CD4-positive, alpha-beta T cell treated with Interleukin-17A for 1 hour (primary cell): ENCODE measurements around the gene SCYGR1.
A peak's percentile ranks its signal among the peaks of the same experiment; 100 is the strongest.
"Not testable (repeated sequence)": the region's sequence is repeated elsewhere in the genome, so short reads cannot be mapped to it uniquely, and the experiment has no call there.

ENCODE experiments used
- DNase-seq: peaks from one replicate; pipeline ENCODE4 v3.0.0-alpha.2; 2020

SCYGR1 gene

DNA sequence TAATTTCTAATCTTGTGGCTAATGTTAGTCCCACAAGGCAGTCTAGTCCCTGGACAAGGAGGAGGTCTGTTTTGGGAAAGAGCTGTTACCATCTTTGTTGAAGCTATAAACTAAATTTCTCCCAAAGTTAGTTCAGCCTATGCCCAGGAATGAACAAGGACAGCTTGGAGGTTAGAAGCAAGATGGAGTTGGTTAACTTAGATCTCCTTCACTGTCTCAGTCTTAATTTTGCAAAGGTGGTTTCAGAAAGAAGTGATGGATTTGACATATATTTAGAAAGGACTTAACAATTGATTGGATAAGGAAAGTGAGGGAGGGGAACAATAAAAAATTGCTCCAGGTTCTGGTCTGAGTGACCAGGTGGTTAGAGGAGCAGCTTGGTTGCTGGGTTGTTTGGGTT, 14.6 kb upstream of the SCYGR1 start:
- DNase-seq, result no peak

DNA sequence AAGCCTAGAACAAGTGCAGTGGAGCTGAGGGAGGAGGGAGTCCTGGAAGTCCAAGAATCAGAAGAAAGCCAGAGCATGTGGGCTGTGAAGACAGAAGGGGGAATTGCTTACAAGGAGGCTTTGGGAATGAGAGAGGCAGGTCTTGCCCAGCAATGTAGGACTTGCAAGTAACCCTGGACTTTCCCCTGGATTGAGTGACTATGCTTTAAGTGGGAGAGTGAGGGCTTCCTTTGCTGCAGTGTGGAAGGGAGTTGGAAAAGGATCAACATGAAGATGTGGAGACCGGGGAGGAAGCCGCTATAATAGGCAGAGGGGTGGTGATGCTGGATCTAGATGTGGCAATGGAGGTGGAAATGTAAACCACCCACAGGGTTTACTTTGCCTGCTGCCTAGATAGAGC, 13.8 kb upstream of the SCYGR1 start:
- DNase-seq, result no peak

DNA sequence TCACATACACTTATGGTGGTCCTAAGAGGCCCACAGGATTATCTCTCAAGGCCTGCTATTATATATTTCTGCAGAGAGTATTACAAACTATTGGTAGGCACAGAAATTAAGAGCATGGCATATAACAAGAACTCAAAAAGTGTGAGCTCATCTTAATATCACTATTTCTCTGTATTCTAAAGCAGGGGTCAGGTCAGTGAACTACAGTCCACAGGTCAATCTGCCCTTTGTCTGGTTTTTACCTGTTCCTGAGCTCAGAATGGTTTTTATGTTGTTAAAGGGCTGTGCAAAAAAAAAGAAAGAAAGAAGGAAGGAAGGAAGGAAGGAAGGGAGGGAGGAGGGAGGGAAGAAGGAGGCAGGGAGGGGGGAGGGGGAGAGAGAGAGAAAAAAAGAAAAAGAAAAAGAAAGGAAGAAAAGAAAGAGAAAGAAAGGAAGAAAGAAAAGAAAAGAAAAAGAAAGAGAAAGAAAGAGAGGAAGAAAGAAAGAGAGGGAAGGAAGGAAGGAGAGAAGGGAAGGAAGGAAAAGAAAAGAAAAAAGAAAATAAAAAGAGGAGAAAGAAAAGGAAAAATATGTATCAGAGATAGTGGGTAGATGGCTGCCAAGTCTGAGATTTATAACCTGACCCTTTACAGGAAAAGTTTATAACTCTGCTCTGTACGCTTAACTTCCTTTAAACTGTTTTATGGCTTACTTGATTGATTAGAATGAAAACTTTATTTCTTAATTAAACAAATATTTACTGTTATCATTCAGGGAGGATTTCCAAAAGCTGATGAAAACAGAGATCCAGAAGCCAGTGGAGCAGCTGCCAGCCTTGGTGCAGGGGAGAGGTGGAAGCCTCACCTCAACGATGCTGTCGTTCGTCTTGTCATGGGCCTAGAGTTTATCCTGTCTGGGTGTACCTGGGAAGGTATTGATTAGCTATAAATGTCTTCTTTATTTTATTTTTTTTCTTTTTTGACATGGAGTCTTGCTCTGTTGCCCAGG, 11.2 kb upstream of the SCYGR1 start:
- no peak for DNase-seq

DNA sequence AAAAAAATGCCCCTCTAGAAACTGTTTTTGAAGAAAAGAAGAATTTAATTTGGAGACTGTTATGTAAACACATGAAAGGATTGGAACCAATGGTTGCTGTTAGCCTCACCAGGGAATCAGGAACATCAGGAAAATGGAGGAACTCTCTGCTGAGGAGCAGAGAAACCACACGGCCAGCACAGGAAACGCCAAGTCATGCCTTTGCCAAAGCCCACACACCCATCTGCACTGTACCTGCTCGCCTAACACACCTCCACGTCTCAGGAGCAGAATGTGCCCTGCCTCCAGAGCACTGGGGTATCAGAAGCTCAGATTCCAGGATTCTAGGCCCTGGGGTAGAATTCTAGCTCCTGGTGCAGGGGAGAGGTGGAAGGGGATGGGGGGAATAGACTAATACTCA, 9.8 kb upstream of the SCYGR1 start:
- no peak for DNase-seq

DNA sequence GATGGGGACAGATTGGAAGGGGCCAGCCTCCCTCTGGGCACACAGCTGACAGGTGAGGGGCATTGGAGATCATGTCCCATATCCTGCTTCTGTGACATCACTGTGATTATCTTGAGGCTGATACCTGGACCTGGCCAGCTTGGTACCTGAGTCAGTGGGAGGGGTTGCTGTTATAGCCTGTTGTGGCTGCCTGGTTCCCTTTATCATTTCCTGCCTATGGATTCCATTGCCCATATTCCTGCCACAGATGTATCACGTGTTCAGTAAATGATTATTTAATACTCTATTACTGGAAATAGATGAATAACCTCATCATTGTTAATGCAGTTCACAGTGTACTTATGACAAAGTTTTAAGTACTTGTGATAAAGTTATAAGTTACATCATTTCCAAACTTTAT, 7.8 kb upstream of the SCYGR1 start:
- DNase-seq, result no peak

DNA sequence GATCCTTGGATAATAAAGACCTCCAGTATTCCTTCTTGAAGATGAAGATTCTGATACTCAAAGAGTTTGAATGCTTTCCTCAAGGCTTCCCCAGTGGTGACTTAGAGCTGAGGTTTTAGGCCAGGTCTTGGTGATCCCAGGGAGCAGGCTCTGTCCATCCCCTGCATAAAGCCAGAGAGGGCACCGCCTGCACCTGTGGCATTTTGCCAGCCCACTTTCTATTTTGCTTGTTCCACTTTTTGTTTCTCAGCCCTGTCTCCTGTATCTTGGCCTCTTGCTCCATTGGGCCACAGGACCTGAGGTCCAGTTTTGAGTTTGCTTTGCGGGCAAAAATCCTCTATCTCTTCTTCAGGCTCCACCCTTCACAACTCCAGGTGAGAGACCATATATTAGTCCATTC, 6.7 kb upstream of the SCYGR1 start:
- DNase-seq, result no peak

DNA sequence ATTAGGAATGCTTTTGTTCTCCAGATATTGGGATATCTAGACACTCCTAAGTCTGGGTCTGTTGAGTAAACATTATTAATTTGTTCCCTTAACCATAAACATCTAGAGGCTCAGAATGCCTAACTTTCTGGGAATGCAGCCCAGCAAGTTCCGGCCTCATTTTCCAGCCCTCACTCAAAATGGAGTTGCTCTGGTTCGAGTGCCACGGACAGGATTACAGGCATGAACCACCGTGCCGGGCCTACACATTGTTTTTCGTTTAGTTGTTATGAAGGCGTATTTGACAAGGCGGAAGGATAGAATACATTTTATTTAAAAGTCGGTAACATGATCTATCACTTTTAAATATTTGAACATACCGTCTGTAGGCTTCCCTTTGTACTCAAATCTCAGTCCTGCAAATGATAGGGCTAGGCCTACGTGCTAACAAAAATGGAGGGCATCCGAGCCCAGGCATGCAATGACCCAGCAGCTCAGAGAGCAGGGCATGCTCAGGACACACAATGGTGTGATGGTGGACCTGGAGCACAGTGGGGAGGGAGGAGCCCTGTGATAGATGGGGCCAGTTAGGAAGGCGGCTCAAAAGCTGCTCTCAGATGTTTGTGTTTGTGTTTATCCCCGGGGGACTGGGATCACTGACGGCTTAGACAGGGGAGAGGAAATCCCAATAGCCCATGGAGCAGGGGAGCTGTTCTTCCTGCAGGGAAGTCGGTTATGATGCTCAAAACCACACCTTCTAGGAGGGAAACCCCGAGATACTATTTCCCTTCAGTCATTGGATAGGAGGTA, 2.9 kb upstream of the SCYGR1 start:
- no peak for DNase-seq

DNA sequence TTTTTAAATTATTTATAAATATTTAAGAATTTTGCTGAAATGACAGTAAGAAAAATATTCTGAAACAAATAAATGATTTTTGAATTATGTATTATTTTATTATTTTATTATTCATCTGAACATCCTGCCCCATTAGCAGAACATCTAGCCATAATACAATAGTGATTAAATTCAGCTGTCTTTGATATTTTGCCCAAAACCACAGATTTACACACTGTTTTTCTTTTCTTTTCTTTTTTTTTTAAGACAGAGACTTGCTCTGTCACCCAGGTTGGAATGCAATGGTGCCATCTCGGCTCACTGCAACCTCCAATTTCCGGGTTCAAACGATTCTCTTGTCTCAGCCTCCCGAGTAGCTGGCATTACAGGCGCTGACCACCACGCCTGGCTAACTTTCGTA, 1.9 kb upstream of the SCYGR1 start:
- DNase-seq, result no peak

DNA sequence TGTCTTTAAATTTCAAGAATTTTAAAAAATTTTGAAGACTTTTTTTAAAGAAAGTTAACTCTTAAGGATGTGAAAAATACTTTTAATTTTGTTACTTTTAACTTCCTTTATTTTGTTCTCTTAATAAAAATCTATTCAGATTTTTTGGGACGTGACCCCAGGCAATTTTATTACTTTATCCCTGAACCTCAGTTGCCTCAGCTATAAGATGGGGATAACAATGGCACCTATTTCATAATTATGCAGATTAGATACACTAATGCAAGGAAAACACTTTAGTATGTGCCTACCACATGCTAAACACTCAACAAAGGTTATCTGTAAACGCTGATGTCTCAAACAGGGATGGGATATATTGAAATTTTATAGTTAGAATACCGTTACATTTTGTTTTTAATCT, 1.5 kb upstream of the SCYGR1 start:
- DNase-seq, result no peak

DNA sequence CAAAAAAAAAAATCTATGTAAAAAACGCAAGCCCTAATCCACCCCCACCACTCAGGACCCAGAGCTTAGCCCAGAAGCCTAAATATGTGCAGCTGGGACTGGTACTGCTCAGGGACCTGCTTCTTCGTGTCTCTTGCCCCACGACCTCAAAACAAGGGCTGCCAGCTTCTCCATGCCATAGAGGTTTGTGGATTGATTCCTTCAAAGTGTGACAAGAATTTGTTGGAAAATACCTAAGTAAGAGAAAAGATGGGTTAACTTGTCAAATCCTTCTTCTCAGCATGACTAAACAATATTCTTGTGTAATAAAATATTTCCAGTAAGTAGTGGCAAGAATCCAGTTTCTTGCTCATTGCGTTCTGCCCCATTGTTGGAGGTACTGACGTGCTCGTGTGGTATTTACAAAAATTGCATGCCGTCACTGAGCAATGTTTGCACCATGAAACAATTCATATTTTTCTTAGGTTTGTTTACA, 825 bp upstream of the SCYGR1 start:
- DNase-seq, result no peak

DNA sequence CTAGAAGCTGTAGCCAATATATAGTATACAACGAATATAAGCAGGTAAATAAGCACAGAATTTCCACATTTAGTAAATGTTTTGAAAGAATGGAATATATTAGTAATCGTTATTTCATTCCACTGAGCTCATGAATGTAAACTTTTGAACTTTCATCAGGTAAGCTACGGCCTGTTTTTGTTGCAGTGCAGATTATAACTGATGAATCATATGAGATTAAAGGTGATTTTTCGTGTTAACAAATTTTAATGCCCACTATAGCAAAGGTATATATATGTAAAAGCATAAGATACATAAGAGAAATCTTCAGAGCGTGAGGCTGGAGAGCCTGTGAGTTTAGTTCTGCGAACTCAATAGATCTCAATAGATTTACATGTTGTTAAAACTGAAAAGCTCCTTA, 1.1 kb downstream of the SCYGR1 start:
- DNase-seq, result no peak

DNA sequence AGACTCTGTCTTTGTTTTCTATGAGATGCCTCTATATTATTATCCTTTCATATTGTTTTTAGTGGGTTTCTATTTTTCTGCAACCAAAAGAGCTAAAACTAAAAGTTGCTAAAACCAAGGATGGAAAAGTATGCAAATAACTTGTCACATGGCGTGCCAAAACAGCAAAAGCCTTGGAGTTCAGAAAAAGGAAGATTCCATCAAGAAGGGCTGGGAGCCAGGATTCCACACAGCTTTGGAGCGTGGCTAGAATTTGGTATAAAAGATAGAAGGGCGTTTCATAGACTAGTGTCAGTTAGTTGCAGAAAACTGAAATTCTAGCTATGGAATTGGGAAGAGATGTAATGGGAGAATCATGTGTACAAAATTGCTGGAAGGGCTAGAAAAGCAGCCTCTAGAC, 4.1 kb downstream of the SCYGR1 start:
- no peak for DNase-seq

DNA sequence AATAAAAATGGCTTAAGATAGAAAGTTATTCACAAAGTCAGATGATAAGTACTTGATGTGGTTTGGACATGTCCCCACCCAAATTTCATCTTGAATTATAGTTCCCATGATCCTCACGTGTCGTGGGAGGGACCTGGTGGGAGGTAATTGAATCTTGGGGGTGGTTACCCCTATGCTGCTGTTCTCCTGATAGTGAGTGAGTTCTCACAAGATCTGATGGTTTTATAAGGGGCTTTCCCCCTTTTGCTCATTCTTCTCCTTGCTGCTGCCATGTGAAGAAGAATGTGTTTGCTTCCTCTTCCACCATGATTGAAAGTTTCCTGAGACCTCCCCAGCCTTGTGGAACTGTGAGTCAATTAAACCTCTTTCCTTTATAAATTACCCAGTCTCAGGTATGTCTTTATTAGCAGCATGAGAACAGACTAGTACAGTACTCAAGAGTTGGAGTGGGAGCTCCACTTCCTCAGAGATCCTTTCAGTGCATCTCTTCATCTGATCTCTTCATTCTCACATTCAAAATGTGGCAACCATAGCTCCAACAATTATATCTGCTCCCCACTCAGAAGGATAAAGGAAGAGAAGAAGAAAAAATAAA, 5.4 kb downstream of the SCYGR1 start:
- DNase-seq, result not testable (repeated sequence)

DNA sequence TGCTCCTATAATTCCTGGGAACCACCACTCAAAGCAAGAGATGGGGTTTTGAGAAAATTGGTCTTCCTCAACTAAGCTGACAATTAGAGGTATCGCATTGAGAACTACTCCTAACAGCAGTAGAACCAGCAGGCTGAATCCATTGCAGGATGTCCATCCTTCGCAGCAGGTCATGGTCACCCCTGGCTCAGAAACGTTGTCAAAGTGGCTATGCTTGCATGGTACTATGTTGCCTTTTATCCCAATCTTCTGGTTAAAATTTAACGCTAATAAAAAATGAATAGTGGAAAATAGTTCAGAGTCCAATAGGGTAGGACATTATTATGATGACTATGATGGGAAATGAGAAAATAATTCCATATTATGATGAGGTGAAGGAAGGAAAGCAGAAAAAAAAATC, 8.7 kb downstream of the SCYGR1 start, which contains the start of gene TM4SF20:
TSS of gene TM4SF20 (minus strand) at position 212 of the 400 bp plus-strand sequence. CDS start at position 174, 38 bp downstream.
- no peak for DNase-seq

DNA sequence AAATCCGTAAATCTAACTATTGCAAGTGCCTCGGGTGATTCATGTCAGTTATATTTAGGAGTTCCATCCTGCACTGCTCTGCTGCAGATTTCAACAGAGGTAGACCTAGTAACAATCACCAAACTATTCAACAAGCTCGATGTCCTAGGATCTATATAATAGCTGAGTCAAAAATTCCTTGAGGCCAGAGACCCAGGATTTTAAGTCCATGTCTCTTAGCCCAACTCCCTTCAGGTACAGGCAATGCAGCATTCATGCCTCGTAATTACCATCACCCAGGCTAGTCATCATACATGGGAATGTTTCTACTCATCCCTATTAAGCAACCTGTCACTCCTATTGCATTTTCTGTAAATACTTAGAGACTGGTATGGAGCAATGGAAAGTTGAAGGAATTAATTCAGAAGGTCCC, 9.4 kb downstream of the SCYGR1 start:
- no peak for DNase-seq

DNA sequence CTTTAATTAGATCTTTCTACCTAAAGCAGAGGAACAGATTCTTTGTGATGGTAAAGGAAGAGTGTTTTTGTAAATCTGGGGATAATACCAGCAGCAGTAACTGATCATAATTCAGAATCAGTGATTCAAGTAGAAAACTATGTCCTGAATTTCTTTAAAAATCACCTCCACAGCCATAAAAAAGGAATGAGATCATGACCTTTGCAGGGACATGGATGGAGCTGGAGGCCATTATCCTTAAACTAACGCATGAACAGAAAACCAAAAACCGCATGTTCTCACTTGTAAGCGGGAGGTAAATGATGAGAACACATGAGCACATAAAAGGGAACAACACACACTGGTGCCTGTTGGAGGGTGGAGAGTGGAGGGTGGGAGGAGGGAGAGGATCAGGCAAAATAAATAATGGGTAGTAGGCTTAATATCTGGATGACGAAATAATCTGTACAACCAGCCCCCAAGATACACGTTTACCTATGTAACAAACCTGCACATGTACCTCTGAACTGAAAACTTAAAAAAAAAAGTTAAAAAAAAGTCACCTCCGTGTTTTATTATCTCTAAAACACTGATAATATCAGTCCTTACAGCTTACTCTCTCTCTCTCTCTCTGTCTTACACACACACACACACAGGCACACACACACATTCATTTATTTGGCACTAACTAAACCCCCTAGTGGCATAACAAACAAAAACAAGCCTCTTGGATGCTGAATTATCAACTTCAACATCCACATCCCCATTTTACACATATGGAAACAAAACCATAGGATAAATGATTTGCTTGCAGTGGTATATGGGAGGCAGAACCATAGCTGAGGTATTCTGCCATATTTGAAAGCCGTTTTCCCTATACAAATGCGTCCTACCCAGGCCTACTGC, 10.0 kb downstream of the SCYGR1 start:
- DNase-seq, result no peak

DNA sequence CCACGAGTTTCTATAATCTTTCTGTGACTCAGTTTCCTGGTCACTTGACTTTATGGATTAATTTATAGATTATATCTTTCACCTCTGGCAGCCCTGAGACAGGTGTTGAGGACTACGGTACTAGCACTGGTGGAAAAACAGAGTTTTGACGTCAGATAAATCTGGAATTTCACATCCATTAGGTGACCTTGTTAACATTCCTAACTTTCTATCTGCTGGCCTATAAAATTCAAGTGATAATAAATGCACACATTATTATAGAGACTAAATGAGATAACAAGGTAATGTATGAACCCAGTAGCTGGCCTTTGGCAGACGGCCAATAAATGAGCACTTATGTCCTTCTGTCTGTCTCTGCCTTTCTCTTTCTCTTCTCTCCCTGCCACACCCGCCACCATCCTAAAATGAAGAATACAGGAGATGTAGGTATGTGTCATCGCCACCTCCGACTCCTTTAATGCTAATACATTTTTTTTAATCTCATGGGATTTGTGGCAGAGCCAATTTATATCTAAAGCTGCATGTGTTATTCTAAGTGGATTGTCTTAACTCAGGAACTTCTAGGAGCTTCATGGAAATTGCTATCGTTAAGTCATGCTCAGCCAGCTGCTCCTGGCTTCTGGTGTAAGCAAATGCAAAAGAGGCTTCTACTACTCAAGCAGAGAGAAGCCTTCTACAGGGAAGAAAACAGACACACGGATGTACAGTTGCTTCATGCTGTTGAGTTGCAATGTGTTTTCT, 10.9 kb downstream of the SCYGR1 start:
- no peak for DNase-seq

DNA sequence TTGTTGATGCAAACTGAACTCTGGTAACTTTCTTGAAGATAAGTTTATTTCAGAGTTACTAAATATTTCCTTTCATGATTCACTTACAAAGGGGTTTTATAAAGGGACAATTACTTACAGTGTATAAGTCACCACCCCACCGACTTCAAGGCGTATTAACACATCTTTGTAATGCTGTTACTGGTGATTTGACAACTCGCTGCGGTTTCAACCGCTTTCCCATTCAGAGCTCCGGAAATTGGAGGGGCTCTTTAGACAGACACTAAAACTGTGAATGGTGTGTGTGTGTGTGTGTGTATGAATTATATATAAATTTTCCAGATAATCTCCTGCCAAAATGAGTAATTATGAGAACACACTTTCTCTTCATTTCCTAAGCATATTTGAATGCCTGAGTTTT, 13.6 kb downstream of the SCYGR1 start:
- peak; percentile 16 for DNase-seq

DNA sequence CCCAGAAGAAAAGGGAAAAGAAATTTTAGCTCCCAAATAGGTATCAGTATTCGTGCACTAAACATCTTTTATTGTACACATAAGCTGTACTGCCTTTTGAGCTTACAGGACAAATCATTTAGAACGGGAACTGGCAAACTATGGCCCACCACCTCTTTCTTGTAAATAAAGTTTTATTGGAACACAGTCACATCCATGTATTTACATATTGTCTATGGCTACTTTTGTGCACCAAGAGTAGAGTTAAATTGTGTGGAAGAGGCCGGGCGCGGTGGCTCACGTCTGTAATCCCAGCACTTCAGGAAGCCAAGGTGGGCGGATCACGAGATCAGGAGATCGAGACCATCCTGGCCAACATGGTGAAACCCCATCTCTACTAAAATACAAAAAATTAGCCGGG, 14.4 kb downstream of the SCYGR1 start:
- no peak for DNase-seq

DNA sequence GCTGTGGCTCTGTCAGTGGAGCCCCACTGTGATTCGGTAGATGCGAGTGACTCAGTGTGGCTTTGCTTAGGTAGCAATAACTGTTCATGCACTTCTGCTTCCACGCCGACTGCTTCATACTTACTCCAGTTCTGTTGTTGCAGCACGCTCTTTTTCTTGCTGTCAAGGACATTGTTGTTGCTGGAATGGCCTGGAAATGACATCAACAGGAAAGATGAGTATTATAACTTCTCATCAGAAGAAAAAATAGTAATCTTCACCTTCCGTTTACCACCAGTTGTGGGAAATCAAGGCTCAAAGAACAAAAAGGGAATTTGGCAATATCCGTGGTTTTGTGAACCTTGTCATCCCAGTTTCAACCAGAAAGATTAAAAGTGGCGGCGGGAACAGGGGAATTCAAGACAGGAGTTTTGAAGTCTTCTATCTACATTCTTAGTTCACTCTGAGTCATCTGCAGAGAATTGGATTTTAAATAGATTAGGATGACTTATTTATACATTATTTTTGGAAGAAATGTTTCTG, 16.9 kb downstream of the SCYGR1 start:
- peak; percentile 13 for DNase-seq

DNA sequence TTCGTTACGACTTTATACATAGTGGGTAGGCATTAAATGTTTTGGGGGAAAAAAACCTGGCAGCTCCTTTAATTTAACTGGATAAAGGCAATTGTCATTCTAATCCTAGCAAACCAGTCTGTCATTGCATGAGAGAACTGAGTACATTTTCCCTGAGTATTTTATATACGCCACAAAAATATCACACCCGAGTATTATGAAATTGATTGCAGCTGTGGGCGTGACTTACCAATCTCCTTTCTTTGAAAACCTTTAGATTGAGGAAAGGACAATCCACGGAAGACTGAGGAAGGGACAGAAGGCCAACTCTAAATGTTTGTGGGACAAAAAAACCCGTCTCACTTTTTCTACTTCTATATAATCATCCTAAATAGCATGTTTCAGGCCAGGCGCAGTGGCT, 17.7 kb downstream of the SCYGR1 start:
- no peak for DNase-seq
